AG09309 (cell line): ENCODE results near the gene ADGRB3.

Experiments used
- DNase-seq: peaks from one replicate; pipeline ENCODE4 v3.0.0-alpha.2; 2010; ENCODE audit warnings: low read depth
- H3K4me3 ChIP-seq: 2 replicates; pipeline ENCODE4 v1.5.1; 2011; ENCODE audit warnings: mild to moderate bottlenecking, low read depth, low read length, moderate library complexity; ENCODE audit not compliant: control insufficient read depth
- TF ChIP-seq, protein P1 (sequence below): IDR thresholded peaks from 2 replicates; pipeline ENCODE4 v1.5.1; 2011; ENCODE audit warnings: mild to moderate bottlenecking, low read depth, low read length, inconsistent platforms; ENCODE audit not compliant: insufficient read depth, control insufficient read depth; ENCODE audit errors: missing control alignments

ADGRB3 gene

DNA sequence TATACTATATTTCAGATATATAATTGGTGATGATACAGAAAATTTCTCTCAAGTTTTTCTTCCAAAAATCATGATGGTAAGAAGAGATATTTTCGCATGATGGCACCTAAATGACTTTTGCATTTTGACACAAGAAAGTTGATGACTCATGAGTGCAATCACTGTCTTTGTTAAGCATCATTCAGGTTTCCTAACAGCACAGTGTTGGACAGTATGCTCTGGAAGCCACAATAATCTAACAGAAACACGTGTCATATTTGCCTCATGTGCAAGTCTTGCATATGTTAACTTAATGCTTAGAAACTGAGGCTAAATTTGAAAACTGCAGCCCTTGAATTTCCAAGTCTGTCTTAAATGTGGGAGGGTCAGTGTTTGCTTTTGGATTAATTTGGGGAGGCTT lies 628.2 kb downstream of the ADGRB3 start:
- no peak overlapping the region for H3K4me3 ChIP-seq
- TF ChIP-seq, protein P1, sequence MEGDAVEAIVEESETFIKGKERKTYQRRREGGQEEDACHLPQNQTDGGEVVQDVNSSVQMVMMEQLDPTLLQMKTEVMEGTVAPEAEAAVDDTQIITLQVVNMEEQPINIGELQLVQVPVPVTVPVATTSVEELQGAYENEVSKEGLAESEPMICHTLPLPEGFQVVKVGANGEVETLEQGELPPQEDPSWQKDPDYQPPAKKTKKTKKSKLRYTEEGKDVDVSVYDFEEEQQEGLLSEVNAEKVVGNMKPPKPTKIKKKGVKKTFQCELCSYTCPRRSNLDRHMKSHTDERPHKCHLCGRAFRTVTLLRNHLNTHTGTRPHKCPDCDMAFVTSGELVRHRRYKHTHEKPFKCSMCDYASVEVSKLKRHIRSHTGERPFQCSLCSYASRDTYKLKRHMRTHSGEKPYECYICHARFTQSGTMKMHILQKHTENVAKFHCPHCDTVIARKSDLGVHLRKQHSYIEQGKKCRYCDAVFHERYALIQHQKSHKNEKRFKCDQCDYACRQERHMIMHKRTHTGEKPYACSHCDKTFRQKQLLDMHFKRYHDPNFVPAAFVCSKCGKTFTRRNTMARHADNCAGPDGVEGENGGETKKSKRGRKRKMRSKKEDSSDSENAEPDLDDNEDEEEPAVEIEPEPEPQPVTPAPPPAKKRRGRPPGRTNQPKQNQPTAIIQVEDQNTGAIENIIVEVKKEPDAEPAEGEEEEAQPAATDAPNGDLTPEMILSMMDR: no peak
- DNase-seq: no peak

DNA sequence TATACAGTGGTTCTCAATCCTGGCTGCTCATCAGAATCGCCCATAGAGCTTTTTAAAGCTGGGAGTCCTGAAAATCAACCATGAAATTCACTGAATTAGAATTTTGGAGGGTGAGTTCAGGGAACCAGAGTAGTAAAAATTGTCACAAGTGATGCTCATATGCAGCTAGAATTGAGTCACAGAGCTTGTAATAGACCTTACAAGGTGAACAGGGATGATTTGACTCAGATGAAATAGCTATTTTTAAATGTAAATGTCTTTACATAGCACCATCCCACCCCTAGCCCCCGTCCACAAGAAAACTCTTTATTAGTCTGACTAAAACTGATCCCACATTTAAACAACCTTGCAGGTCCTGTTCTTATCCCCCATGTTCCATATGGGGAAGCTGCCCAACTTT lies 630.0 kb downstream of the ADGRB3 start:
- TF ChIP-seq, protein P1: no peak
- no peak for DNase-seq
- no peak overlapping the region for H3K4me3 ChIP-seq

DNA sequence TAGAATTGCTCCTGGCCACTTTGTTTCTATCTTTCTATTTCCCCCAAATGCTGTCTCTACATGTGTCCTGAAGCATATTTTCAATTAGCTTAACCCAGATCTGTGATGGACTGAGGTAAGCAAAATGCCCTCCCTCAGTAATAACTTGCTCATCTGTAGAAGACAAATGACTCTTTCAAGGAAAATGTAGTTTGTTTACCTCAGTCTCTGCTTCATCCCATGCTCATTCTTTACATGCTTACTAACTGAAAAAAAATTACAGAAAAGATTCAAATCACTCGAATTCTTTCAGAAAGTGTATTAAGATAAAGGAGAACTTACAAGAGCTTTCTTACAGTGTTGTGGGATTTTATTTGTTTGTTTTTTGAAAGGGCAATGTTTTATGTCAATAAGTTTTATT lies 630.6 kb downstream of the ADGRB3 start:
- no peak for DNase-seq
- TF ChIP-seq, protein P1: no peak
- H3K4me3 ChIP-seq: no peak overlapping the region

DNA sequence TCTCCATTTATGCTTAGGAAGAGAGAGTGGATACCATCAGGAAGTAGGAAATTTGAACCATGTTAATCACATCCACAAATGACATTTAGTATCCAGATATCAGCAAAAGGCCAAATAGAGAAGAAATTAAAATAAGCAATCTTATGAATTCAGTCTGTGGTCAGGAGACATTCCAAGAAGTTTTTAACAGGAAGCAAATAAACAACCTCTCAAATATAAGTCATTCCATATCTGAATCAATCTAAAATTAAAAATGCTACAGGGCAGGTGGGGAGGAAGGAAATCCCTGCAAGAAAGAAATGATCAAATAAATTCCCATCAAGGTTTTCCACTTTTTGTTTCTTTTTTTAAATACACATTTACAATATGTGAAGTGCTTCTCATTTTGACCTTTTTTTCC lies 641.1 kb downstream of the ADGRB3 start:
- DNase-seq: no peak
- H3K4me3 ChIP-seq: no peak overlapping the region
- TF ChIP-seq, protein P1: no peak

DNA sequence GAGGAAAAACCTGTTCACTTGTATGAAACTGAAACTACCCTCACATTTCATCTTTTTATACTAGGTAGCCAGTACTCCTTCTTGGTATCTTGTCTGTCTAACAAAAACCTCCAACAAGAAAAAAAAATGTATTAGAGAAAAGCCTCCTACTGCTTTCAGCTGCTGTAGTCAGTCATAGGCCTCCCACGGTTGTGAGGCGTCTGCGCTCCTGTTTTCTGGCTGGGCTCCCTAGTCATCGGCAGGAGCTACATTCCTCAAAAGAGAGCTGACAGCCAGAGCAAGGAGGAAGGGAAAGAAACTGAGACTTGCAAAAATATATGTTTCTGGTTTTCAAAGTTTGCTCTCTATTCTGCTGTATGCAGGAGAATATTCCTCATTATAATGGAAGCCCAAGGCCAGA lies 644.7 kb downstream of the ADGRB3 start:
- TF ChIP-seq, protein P1: no peak
- H3K4me3 ChIP-seq: no peak overlapping the region
- no peak for DNase-seq

DNA sequence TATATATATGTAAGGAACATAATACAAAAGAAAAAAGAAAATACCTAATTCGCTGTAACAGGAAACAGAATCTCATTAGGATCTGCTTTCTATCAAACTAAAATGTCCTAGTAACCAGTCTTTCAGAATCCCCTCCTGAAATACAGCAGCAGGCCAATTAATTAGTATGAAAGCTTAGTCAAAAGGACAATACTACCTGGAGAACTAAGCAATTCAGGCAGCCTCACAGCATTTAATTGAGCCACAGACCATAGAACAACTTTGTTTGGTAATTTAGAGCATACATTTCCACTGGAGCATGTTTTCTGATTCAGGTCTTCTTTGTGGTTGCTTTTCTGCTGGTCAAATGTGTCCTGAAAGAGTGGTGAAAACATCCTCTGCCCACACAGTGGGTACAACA lies 645.8 kb downstream of the ADGRB3 start:
- TF ChIP-seq, protein P1: no peak
- DNase-seq: no peak
- H3K4me3 ChIP-seq: no peak overlapping the region

DNA sequence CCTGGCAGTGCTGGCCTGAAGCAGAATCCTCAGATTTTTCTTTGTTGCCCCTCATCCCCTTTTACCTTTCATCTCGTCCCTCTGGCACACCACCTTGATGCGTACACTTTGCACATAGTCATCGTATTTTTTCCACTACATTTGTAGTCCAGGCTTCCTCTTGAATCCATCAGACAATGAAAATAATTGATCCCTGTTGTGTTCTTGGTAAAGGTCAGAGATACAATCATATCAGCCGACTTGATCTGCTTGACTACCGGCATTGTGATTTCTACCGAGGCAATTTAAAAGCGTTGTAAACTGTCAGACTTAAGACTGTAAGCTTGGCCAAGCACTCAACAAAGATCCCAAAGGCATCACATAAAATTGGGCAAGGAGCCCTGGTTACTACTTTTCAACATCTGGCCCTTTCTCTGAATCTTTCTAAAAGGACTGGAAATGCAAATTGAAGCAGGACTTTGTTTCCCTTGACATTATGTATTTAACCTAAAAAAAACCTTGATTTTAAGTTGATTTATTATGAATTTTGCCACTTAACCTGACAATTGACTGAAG lies 649.2 kb downstream of the ADGRB3 start:
- DNase-seq: no peak
- no peak overlapping the region for H3K4me3 ChIP-seq
- TF ChIP-seq, protein P1: no peak
